ENCODE data around the gene MOAP1. TPM values are rescaled to one million over a fixed set of nuclear protein-coding genes. Genes with fewer than 3 reads are reported as not detected.
"Not testable (repeated sequence)": the region's sequence is repeated elsewhere in the genome, so short reads cannot be mapped to it uniquely, and the experiment has no call there.

The MOAP1 gene
- total RNA-seq, 2 experiments from 2014 or later: 11.7 to 15.9 TPM

GRCh38 chr14:93185349-93185720, 638 bp upstream of the MOAP1 start:
- peak; percentile 0 for ATAC-seq
- intact Hi-C loops (cut with DNase I, micrococcal nuclease): loop anchor here (1.0 to 10.0 kb wide), 5 partner anchors 22 to 1079 kb away; partner anchors contain the start of genes GON7 (in 2 of the 2), UBR7 (in 2 of the 2), ASB2 (in 1 of the 2) and ATXN3 (in 1 of the 2)
- DNase-seq: no peak
- H3K27ac Mint-ChIP-seq: peak overlapping the region; percentile 93
- H3K4me3 Mint-ChIP-seq: peak overlapping the region; percentile 91
- peaks cover 30% of the 10 kb centered on the region for H3K36me3 Mint-ChIP-seq (ENCODE audit: low read depth)
- no peaks in the 10 kb centered on the region for H3K27me3 Mint-ChIP-seq
- peaks cover 40% of the 10 kb centered on the region for H3K4me1 Mint-ChIP-seq
- no peaks in the 10 kb centered on the region for H3K9me3 Mint-ChIP-seq (ENCODE audit: low read depth)
- ChIA-PET CTCF (interaction anchor here (0.6 to 3.5 kb wide), 8 partner anchors 9 to 377 kb away, joined by 3 to 19 read pairs (median 4); partner anchors contain the start of genes GON7, ITPK1 and UBR7), POLR2A (interaction anchor here (0.9 to 1.9 kb wide), 5 partner anchors 10 to 72 kb away, joined by 3 to 18 read pairs (median 4); partner anchors contain the start of genes GON7, ITPK1 and UBR7)

- Mint-ChIP-seq H3K27me3 (no peaks in the 10 kb centered on the region), H3K4me1 (peaks cover 36% of the 10 kb centered on the region), H3K4me3 (peak overlapping the region; percentile 91), H3K9me3 (ENCODE audit: low read depth) (no peaks in the 10 kb centered on the region), H3K36me3 (ENCODE audit: low read depth) (peaks cover 26% of the 10 kb centered on the region), H3K27ac (peak overlapping the region; percentile 93)
- POLR2A ChIA-PET: interaction anchor here (1.9 kb wide), 1 partner anchor 23 kb away, joined by 18 read pairs; the partner anchor contains the start of genes GON7 and UBR7
- CTCF ChIA-PET: interaction anchor here (0.6 to 3.5 kb wide), 5 partner anchors 10 to 1316 kb away, joined by 3 to 19 read pairs (median 4); partner anchors contain the start of genes GON7, ITPK1 and UBR7
- no peak for DNase-seq
- intact Hi-C loops (cut with DNase I, micrococcal nuclease): loop anchor here (1.0 to 10.0 kb wide), 9 partner anchors 68 to 1077 kb away; partner anchors contain the start of genes BTBD7 (in 2 of the 2), ASB2 (in 1 of the 2), ATXN3 (in 1 of the 2) and DDX24 (in 1 of the 2)
- ATAC-seq: no peak
These were observed 940 bp downstream of the MOAP1 start for GRCh38 chr14:93183596-93184317.

- ChIA-PET CTCF (interaction anchor here (0.6 to 1.1 kb wide), 4 partner anchors 10 to 220 kb away, joined by 3 read pairs; partner anchors contain the start of genes LYSET and MOAP1), POLR2A (no interaction called here)
- no peaks in the 10 kb centered on the region for H3K4me1 Mint-ChIP-seq
- no peak overlapping the region for H3K4me3 Mint-ChIP-seq
- intact Hi-C loops (cut with DNase I, micrococcal nuclease): no loop called here
- H3K36me3 Mint-ChIP-seq (ENCODE audit: low read depth): no peaks in the 10 kb centered on the region
- H3K27ac Mint-ChIP-seq: no peak overlapping the region
- DNase-seq (no peak), ATAC-seq (no peak)
- H3K27me3 Mint-ChIP-seq: no peaks in the 10 kb centered on the region
- no peaks in the 10 kb centered on the region for H3K9me3 Mint-ChIP-seq (ENCODE audit: low read depth)
These were observed 9.2 kb downstream of the MOAP1 start for GRCh38 chr14:93175492-93175891.

- intact Hi-C loops (cut with DNase I, micrococcal nuclease); DNase-seq; ATAC-seq; POLR2A ChIA-PET; CTCF ChIA-PET; H3K4me1 Mint-ChIP-seq; H3K27ac Mint-ChIP-seq; H3K36me3 Mint-ChIP-seq (ENCODE audit: low read depth); H3K9me3 Mint-ChIP-seq (ENCODE audit: low read depth); H3K4me3 Mint-ChIP-seq; H3K27me3 Mint-ChIP-seq: not testable (repeated sequence)
These were observed 10.0 kb downstream of the MOAP1 start for GRCh38 chr14:93174731-93175130.

- no peaks in the 10 kb centered on the region for H3K27me3 Mint-ChIP-seq
- no peaks in the 10 kb centered on the region for H3K4me1 Mint-ChIP-seq
- no peak overlapping the region for H3K4me3 Mint-ChIP-seq
- peak; percentile 30 for ATAC-seq
- no peaks in the 10 kb centered on the region for H3K9me3 Mint-ChIP-seq (ENCODE audit: low read depth)
- POLR2A ChIA-PET: no interaction called here
- H3K36me3 Mint-ChIP-seq (ENCODE audit: low read depth): no peaks in the 10 kb centered on the region
- no peak for DNase-seq
- CTCF ChIA-PET: interaction anchor here (0.6 to 0.9 kb wide), 3 partner anchors 10 to 60 kb away, joined by 3 read pairs; no protein-coding TSS in a partner anchor
- H3K27ac Mint-ChIP-seq: no peak overlapping the region
- intact Hi-C loops (cut with DNase I, micrococcal nuclease): no loop called here
These were observed 10.7 kb downstream of the MOAP1 start for GRCh38 chr14:93173943-93174395.

GRCh38 chr14:93171376-93171775, 13.3 kb downstream of the MOAP1 start:
- Mint-ChIP-seq H3K4me3 (no peak overlapping the region), H3K27me3 (no peaks in the 10 kb centered on the region), H3K27ac (no peak overlapping the region), H3K36me3 (ENCODE audit: low read depth) (no peaks in the 10 kb centered on the region), H3K9me3 (ENCODE audit: low read depth) (no peaks in the 10 kb centered on the region), H3K4me1 (no peaks in the 10 kb centered on the region)
- intact Hi-C loops (cut with DNase I, micrococcal nuclease): no loop called here
- ChIA-PET CTCF (interaction anchor here (0.6 kb wide), 1 partner anchor 58 kb away, joined by 3 read pairs; no protein-coding TSS in a partner anchor), POLR2A (interaction anchor here (0.6 kb wide), 1 partner anchor 95 kb away, joined by 5 read pairs; no protein-coding TSS in a partner anchor)
- ATAC-seq (no peak), DNase-seq (no peak)

GRCh38 chr14:93170141-93170540, 14.6 kb downstream of the MOAP1 start:
- H3K27me3 Mint-ChIP-seq; ATAC-seq; H3K4me1 Mint-ChIP-seq; POLR2A ChIA-PET; DNase-seq; H3K27ac Mint-ChIP-seq; H3K36me3 Mint-ChIP-seq (ENCODE audit: low read depth); H3K9me3 Mint-ChIP-seq (ENCODE audit: low read depth); intact Hi-C loops (cut with DNase I, micrococcal nuclease); H3K4me3 Mint-ChIP-seq: not testable (repeated sequence)
- CTCF ChIA-PET: interaction anchor here (0.9 to 1.0 kb wide), 2 partner anchors 8 to 11 kb away, joined by 3 to 5 read pairs; no protein-coding TSS in a partner anchor

- CTCF ChIA-PET: interaction anchor here (0.7 to 1.0 kb wide), 3 partner anchors 8 to 27 kb away, joined by 3 to 5 read pairs (median 3); no protein-coding TSS in a partner anchor
- POLR2A ChIA-PET, ATAC-seq: not testable (repeated sequence)
These were observed 15.1 kb downstream of the MOAP1 start for GRCh38 chr14:93169619-93170018.

GRCh38 chr14:93168610-93169009, 16.1 kb downstream of the MOAP1 start:
- intact Hi-C loops (cut with DNase I, micrococcal nuclease); H3K27me3 Mint-ChIP-seq; H3K9me3 Mint-ChIP-seq (ENCODE audit: low read depth); DNase-seq; H3K27ac Mint-ChIP-seq; H3K4me1 Mint-ChIP-seq; ATAC-seq; POLR2A ChIA-PET; H3K36me3 Mint-ChIP-seq (ENCODE audit: low read depth); H3K4me3 Mint-ChIP-seq: not testable (repeated sequence)
- CTCF ChIA-PET: interaction anchor here (0.7 kb wide), 1 partner anchor 76 kb away, joined by 3 read pairs; no protein-coding TSS in a partner anchor

More at GRCh38 chr14:93169619-93170018, 15.1 kb downstream of the MOAP1 start:
- H3K27me3 Mint-ChIP-seq; DNase-seq; intact Hi-C loops (cut with DNase I, micrococcal nuclease); H3K36me3 Mint-ChIP-seq (ENCODE audit: low read depth); H3K4me1 Mint-ChIP-seq; H3K27ac Mint-ChIP-seq; H3K4me3 Mint-ChIP-seq; H3K9me3 Mint-ChIP-seq (ENCODE audit: low read depth): not testable (repeated sequence)

- DNase-seq; H3K9me3 Mint-ChIP-seq (ENCODE audit: low read depth); H3K36me3 Mint-ChIP-seq (ENCODE audit: low read depth); H3K27me3 Mint-ChIP-seq; H3K27ac Mint-ChIP-seq; CTCF ChIA-PET; intact Hi-C loops (cut with DNase I, micrococcal nuclease); H3K4me1 Mint-ChIP-seq; H3K4me3 Mint-ChIP-seq; POLR2A ChIA-PET; ATAC-seq: not testable (repeated sequence)
These were observed 19.1 kb downstream of the MOAP1 start for GRCh38 chr14:93165271-93166265.

GRCh38 chr14:93163564-93163963, 21.1 kb downstream of the MOAP1 start:
- intact Hi-C loops (cut with DNase I, micrococcal nuclease): no loop called here
- ChIA-PET CTCF (interaction anchor here (1.2 kb wide), 1 partner anchor 212 kb away, joined by 4 read pairs; no protein-coding TSS in a partner anchor), POLR2A (no interaction called here)
- H3K4me1 Mint-ChIP-seq: no peaks in the 10 kb centered on the region
- no peaks in the 10 kb centered on the region for H3K9me3 Mint-ChIP-seq (ENCODE audit: low read depth)
- DNase-seq: no peak
- no peak overlapping the region for H3K4me3 Mint-ChIP-seq
- H3K27me3 Mint-ChIP-seq: no peaks in the 10 kb centered on the region
- no peak overlapping the region for H3K27ac Mint-ChIP-seq
- no peak for ATAC-seq
- no peaks in the 10 kb centered on the region for H3K36me3 Mint-ChIP-seq (ENCODE audit: low read depth)
